ENCODE measurements around the gene TSPAN31.

TSPAN31 gene

DNA sequence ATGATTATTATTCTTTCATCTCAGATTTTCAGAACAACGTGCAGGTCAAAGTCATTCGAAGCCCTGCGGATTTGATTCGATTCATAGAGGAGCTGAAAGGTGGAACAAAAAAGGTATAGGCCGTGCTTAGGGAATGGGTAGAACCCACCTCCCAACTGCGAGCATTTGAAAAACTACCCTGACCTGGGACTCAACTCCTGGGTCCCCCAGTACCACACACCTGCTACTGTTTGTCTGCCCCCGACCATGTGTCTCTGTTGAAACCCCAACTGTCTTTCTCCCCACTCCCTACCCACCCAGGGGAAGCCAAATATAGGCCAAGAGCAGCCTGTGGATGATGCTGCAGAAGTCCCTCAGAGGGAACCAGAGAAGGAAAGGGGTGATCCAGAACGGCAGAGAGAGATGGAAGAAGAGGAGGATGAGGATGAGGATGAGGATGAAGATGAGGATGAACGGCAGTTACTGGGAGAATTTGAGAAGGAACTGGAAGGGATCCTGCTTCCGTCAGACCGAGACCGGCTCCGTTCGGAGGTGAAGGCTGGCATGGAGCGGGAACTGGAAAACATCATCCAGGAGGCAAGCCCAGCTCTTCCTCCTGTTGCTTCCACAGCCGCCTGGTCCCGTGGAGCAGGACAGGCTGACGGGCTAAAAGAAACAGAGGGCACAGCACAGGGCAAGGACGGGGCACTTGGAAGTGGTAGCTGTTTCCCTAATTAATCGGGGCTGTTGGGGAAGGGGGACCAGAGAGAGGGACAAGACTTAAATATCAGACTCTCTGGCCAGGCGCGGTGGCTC lies 26.8 kb upstream of the TSPAN31 start:
- no peak overlapping the region for H3K4me2 ChIP-seq (ENCODE audit: low read length)
- no peaks in the 10 kb centered on the region for H3K9me3 ChIP-seq (ENCODE audit: control insufficient read depth, insufficient read depth, low read length)
- peaks cover 4% of the 10 kb centered on the region; the same call in 1 of the 2 replicates for H3F3A ChIP-seq (ENCODE audit: control insufficient read depth, insufficient read depth)
- H3K27ac ChIP-seq (ENCODE audit: low read depth, low read length), result no peak overlapping the region
- peaks cover 5% of the 10 kb centered on the region for H3K4me1 ChIP-seq (ENCODE audit: control insufficient read depth, low read length)
- H3K4me3 ChIP-seq (ENCODE audit: low read length), result no peak overlapping the region
- TF ChIP-seq, protein P1, sequence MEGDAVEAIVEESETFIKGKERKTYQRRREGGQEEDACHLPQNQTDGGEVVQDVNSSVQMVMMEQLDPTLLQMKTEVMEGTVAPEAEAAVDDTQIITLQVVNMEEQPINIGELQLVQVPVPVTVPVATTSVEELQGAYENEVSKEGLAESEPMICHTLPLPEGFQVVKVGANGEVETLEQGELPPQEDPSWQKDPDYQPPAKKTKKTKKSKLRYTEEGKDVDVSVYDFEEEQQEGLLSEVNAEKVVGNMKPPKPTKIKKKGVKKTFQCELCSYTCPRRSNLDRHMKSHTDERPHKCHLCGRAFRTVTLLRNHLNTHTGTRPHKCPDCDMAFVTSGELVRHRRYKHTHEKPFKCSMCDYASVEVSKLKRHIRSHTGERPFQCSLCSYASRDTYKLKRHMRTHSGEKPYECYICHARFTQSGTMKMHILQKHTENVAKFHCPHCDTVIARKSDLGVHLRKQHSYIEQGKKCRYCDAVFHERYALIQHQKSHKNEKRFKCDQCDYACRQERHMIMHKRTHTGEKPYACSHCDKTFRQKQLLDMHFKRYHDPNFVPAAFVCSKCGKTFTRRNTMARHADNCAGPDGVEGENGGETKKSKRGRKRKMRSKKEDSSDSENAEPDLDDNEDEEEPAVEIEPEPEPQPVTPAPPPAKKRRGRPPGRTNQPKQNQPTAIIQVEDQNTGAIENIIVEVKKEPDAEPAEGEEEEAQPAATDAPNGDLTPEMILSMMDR (IDR thresholded peaks at IDR 0.05; ENCODE audit: low read depth, low read length, poor library complexity, severe bottlenecking), result no peak
- no peak for TF ChIP-seq EZH2phosphoT487 (IDR thresholded peaks at IDR 0.05; ENCODE audit: borderline replicate concordance, low read length)
- H3K36me3 ChIP-seq (ENCODE audit: control insufficient read depth, low read length), result peaks cover 56% of the 10 kb centered on the region
- no peaks in the 10 kb centered on the region for H4K20me1 ChIP-seq (ENCODE audit: control insufficient read depth, insufficient read depth, low read depth, low read length)
- H3K27me3 ChIP-seq (ENCODE audit: control insufficient read depth, low read length), result no peaks in the 10 kb centered on the region
- H3K9me2 ChIP-seq (replicated peaks; ENCODE audit: control insufficient read depth, low read length), result no peaks in the 10 kb centered on the region
- no peaks in the 10 kb centered on the region for H3K79me2 ChIP-seq (ENCODE audit: control insufficient read depth, low read length)

DNA sequence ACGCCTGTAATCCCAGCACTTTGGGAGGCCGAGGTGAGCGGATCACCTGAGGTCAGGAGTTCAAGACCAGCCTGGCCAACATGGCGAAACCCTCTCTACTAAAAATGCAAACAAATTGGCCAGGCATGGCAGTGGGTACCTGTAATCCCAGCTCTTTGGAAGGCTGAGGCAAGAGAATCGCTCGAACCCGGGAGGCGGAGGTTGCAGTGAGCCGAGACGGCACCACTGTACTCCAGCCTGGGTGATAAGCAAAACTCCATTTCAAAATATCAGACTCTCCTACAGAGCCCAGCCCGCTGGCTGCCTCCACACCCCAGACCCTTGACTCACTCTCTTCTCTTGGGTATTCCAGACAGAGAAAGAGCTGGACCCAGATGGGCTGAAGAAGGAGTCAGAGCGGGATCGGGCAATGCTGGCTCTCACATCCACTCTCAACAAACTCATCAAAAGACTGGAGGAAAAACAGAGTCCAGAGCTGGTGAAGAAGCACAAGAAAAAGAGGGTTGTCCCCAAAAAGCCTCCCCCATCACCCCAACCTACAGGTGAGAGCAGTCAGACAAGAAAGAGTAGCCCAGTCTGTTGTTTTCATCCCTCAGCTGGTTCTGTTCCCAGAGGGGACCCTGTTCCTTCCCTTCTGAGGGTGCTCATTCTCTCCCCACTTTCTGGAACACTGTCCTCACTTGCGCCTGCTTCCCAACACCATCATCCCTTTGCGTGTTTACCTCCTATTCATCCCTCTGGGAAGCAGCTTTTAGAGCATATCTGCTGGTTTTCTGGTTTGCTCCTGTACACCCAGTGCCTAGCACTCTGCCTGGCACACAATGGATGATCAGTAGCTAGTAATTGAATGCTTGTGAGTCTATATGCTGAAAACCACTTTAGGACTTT lies 26.0 kb upstream of the TSPAN31 start:
- H3K4me2 ChIP-seq (ENCODE audit: low read length), result no peak overlapping the region
- H3K9me2 ChIP-seq (replicated peaks; ENCODE audit: control insufficient read depth, low read length), result no peaks in the 10 kb centered on the region
- no peak overlapping the region for H3K27ac ChIP-seq (ENCODE audit: low read depth, low read length)
- H3K36me3 ChIP-seq (ENCODE audit: control insufficient read depth, low read length), result peaks cover 56% of the 10 kb centered on the region
- H3K4me3 ChIP-seq (ENCODE audit: low read length), result no peak overlapping the region
- H3K27me3 ChIP-seq (ENCODE audit: control insufficient read depth, low read length), result no peaks in the 10 kb centered on the region
- H4K20me1 ChIP-seq (ENCODE audit: control insufficient read depth, insufficient read depth, low read depth, low read length), result no peaks in the 10 kb centered on the region
- H3F3A ChIP-seq (ENCODE audit: control insufficient read depth, insufficient read depth), result peaks cover 8% of the 10 kb centered on the region; the same call in 1 of the 2 replicates
- TF ChIP-seq, protein P1 (IDR thresholded peaks at IDR 0.05; ENCODE audit: low read depth, low read length, poor library complexity, severe bottlenecking), result no peak
- no peak for TF ChIP-seq EZH2phosphoT487 (IDR thresholded peaks at IDR 0.05; ENCODE audit: borderline replicate concordance, low read length)
- H3K4me1 ChIP-seq (ENCODE audit: control insufficient read depth, low read length), result peaks cover 5% of the 10 kb centered on the region
- no peaks in the 10 kb centered on the region for H3K79me2 ChIP-seq (ENCODE audit: control insufficient read depth, low read length)
- H3K9me3 ChIP-seq (ENCODE audit: control insufficient read depth, insufficient read depth, low read length), result no peaks in the 10 kb centered on the region

DNA sequence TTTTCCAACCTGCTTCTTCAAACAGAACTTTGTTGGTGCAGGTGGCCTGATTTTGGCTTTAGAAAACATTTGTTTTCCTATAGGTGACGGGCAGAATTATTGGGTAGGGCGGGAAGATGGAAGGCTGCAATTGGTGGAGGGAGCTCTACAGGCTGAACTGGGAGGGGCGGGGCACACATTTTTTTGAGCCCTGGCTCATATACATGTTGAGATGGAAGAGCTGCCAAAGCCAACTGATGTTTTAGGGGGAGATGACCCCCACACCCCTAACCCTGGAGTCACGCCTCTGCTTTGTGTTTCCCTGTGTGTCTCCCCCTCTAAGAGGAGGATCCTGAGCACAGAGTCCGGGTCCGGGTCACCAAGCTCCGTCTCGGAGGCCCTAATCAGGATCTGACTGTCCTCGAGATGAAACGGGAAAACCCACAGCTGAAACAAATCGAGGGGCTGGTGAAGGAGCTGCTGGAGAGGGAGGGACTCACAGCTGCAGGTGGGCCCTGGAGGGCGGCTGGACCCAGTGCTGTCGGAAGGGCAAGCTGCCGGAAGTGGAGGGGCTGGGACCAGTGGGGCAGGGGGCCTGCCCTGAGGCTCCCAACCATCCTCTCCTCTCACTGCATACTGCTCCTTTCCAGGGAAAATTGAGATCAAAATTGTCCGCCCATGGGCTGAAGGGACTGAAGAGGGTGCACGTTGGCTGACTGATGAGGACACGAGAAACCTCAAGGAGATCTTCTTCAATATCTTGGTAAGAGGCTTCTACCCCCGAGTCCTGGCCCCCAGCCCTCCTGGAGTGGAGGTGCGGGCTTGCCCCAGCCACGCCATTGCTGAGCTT lies 24.8 kb upstream of the TSPAN31 start:
- Histone ChIP-seq H4K20me1 (ENCODE audit: control insufficient read depth, insufficient read depth, low read depth, low read length) (no peaks in the 10 kb centered on the region), H3K9me3 (ENCODE audit: control insufficient read depth, insufficient read depth, low read length) (no peaks in the 10 kb centered on the region), H3K4me2 (ENCODE audit: low read length) (no peak overlapping the region), H3K4me3 (ENCODE audit: low read length) (no peak overlapping the region), H3K9me2 (replicated peaks; ENCODE audit: control insufficient read depth, low read length) (no peaks in the 10 kb centered on the region), H3K79me2 (ENCODE audit: control insufficient read depth, low read length) (no peaks in the 10 kb centered on the region), H3K27ac (ENCODE audit: low read depth, low read length) (no peak overlapping the region), H3F3A (ENCODE audit: control insufficient read depth, insufficient read depth) (peaks cover 11% of the 10 kb centered on the region; the same call in 1 of the 2 replicates), H3K27me3 (ENCODE audit: control insufficient read depth, low read length) (no peaks in the 10 kb centered on the region), H3K36me3 (ENCODE audit: control insufficient read depth, low read length) (peaks cover 56% of the 10 kb centered on the region), H3K4me1 (ENCODE audit: control insufficient read depth, low read length) (peaks cover 9% of the 10 kb centered on the region)
- TF ChIP-seq EZH2phosphoT487 (IDR thresholded peaks at IDR 0.05; ENCODE audit: borderline replicate concordance, low read length), result no peak
- TF ChIP-seq, protein P1 (IDR thresholded peaks at IDR 0.05; ENCODE audit: low read depth, low read length, poor library complexity, severe bottlenecking), result no peak

Data from DOHH2 (cell line).